OCI-LY3 (cell line): ENCODE data around the gene ZSWIM7.

Source experiments
- H2AFZ ChIP-seq: fragments of 200-600, 300-600 bp; shearing (Covaris generic); 2 replicates; pipeline ENCODE4 v1.6.0; 2014; ENCODE audit warnings: antibody characterized with exemption, low read depth, low read length
- H3K27ac ChIP-seq: fragments of 200-600, 300-600 bp; sonication (generic); 2 replicates; pipeline ENCODE4 v1.5.1; 2014; ENCODE audit warnings: mild to moderate bottlenecking, low read length, moderate library complexity, mixed read lengths
- H3K27me3 ChIP-seq: fragments of 200-600, 300-600 bp; sonication (generic); 2 replicates; pipeline ENCODE4 v1.6.1; 2014; ENCODE audit warnings: low read depth, low read length, mixed read lengths
- H3K36me3 ChIP-seq: fragments of 200-600, 300-600 bp; sonication (generic); replicated peaks from 2 replicates; pipeline ENCODE3; 2014; ENCODE audit warnings: low read depth, low read length, mixed read lengths
- H3K4me1 ChIP-seq: fragments of 300-600, 200-600 bp; sonication (generic); 2 replicates; pipeline ENCODE4 v1.6.1; 2014; ENCODE audit warnings: low read length, mixed read lengths
- H3K4me2 ChIP-seq: fragments of 200-600, 300-600 bp; sonication (generic); 2 replicates; pipeline ENCODE4 v1.6.1; 2014; ENCODE audit warnings: low read length, mixed read lengths
- H3K4me3 ChIP-seq: fragments of 300-600, 200-600 bp; sonication (generic); 2 replicates; pipeline ENCODE4 v1.5.1; 2014; ENCODE audit warnings: antibody characterized with exemption, mild to moderate bottlenecking, low read length, moderate library complexity
- H3K79me2 ChIP-seq: fragments of 300-600, 200-600 bp; shearing (Covaris generic); 2 replicates; pipeline ENCODE4 v1.6.1; 2014; ENCODE audit warnings: mild to moderate bottlenecking, low read length, mixed read lengths
- H3K9ac ChIP-seq: fragments of 300-600, 200-600 bp; shearing (Covaris generic); 2 replicates; pipeline ENCODE4 v1.6.0; 2014; ENCODE audit warnings: mild to moderate bottlenecking, low read length, moderate library complexity
- H3K9me3 ChIP-seq: fragments of 200-600, 300-600 bp; shearing (Covaris generic); 2 replicates; pipeline ENCODE4 v1.6.1; 2014; ENCODE audit warnings: low read length, mixed read lengths; ENCODE audit not compliant: insufficient read depth
- H4K20me1 ChIP-seq: fragments of 200-600, 300-600 bp; sonication (generic); 2 replicates; pipeline ENCODE4 v1.6.1; 2016; ENCODE audit warnings: low read length, mixed read lengths; ENCODE audit not compliant: insufficient read depth
- CTCF ChIP-seq: fragments of 200-600, 300-600 bp; sonication (generic); IDR thresholded peaks from 2 replicates; pipeline ENCODE4 v1.5.1; 2014; ENCODE audit warnings: antibody characterized with exemption, low read length, low read depth
- EZH2phosphoT487 ChIP-seq: fragments of 200-600 bp; shearing (Covaris generic); IDR thresholded peaks from 2 replicates; pipeline ENCODE4 v1.6.1; 2018; ENCODE audit warnings: antibody characterized with exemption, mixed run types, low read depth

ZSWIM7 gene

GRCh38 chr17:15958484-15958854, 41.0 kb downstream of the ZSWIM7 start:
- no peaks in the 10 kb centered on the region for H3K9me3 ChIP-seq
- peaks cover 19% of the 10 kb centered on the region for H3K4me1 ChIP-seq
- no peaks in the 10 kb centered on the region for H3K36me3 ChIP-seq
- no peak overlapping the region for H3K27ac ChIP-seq
- TF ChIP-seq EZH2phosphoT487 (no peak), CTCF (no peak)
- H3K79me2 ChIP-seq: no peaks in the 10 kb centered on the region
- peak overlapping the region; percentile 16; the same call in 1 of the 2 replicates for H3K4me3 ChIP-seq
- no peak overlapping the region for H3K9ac ChIP-seq
- peak overlapping the region; percentile 59 for H3K4me2 ChIP-seq
- peaks cover 26% of the 10 kb centered on the region for H4K20me1 ChIP-seq
- peaks cover 61% of the 10 kb centered on the region for H3K27me3 ChIP-seq
- H2AFZ ChIP-seq: no peak overlapping the region

- Histone ChIP-seq H3K9ac (no peak overlapping the region), H3K4me3 (no peak overlapping the region), H3K4me2 (no peak overlapping the region), H4K20me1 (peaks cover 26% of the 10 kb centered on the region), H3K27me3 (peaks cover 60% of the 10 kb centered on the region), H3K79me2 (no peaks in the 10 kb centered on the region), H3K9me3 (no peaks in the 10 kb centered on the region), H2AFZ (no peak overlapping the region), H3K4me1 (peaks cover 19% of the 10 kb centered on the region), H3K36me3 (no peaks in the 10 kb centered on the region), H3K27ac (no peak overlapping the region)
- TF ChIP-seq CTCF (no peak), EZH2phosphoT487 (no peak)
These were observed 41.7 kb downstream of the ZSWIM7 start for GRCh38 chr17:15957608-15958307.

DNA sequence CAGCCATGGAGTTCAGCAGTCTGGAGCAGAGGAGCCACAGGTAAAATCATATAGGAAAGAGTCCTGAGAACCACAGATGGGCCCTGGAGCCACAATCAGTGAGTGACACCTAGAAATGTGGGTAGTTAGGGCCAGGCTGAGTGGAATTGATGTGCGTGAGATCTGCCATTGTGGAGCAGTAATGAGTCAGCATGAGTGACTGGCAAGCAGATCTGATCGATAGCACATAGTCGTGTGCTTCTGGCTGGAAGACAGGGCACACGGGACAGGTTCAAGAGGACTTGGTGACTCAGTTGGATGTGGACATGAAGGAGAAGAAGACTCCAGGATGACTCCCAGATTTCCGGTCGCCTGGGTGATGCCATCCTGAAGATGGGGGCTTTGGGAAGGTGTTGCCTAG, 42.3 kb downstream of the ZSWIM7 start:
- Histone ChIP-seq H3K4me1 (peaks cover 19% of the 10 kb centered on the region), H3K9ac (no peak overlapping the region)
- no peak for TF ChIP-seq EZH2phosphoT487
- no peak for TF ChIP-seq CTCF

GRCh38 chr17:15955793-15956541, 43.5 kb downstream of the ZSWIM7 start:
- TF ChIP-seq EZH2phosphoT487 (no peak), CTCF (no peak)
- peaks cover 26% of the 10 kb centered on the region for H4K20me1 ChIP-seq
- no peak overlapping the region for H3K4me3 ChIP-seq
- H3K27me3 ChIP-seq: peaks cover 59% of the 10 kb centered on the region
- H3K4me1 ChIP-seq: peaks cover 19% of the 10 kb centered on the region
- no peak overlapping the region for H3K4me2 ChIP-seq
- no peak overlapping the region for H3K27ac ChIP-seq
- H3K36me3 ChIP-seq: no peaks in the 10 kb centered on the region
- no peak overlapping the region for H2AFZ ChIP-seq
- no peak overlapping the region for H3K9ac ChIP-seq
- H3K79me2 ChIP-seq: no peaks in the 10 kb centered on the region
- H3K9me3 ChIP-seq: no peaks in the 10 kb centered on the region

More for the DNA sequence above, 42.3 kb downstream of the ZSWIM7 start:
- no peak overlapping the region for H3K4me3 ChIP-seq
- H3K9me3 ChIP-seq: no peaks in the 10 kb centered on the region
- peaks cover 26% of the 10 kb centered on the region for H4K20me1 ChIP-seq
- H3K79me2 ChIP-seq: no peaks in the 10 kb centered on the region
- H2AFZ ChIP-seq: no peak overlapping the region
- H3K36me3 ChIP-seq: no peaks in the 10 kb centered on the region
- H3K27ac ChIP-seq: no peak overlapping the region
- peaks cover 65% of the 10 kb centered on the region for H3K27me3 ChIP-seq
- no peak overlapping the region for H3K4me2 ChIP-seq
